ENCODE data around the gene NXPE3. TPM values are rescaled to one million over a fixed set of nuclear protein-coding genes. Genes with fewer than 3 reads are reported as not detected.
"Not testable (repeated sequence)": the region's sequence is repeated elsewhere in the genome, so short reads cannot be mapped to it uniquely, and the experiment has no call there.

NXPE3 gene
- total and polyA plus RNA-seq, 9 donors: 5.6 to 16.4 (median 13.1) TPM

GRCh38 chr3:101735833-101736232 lies 43.2 kb upstream of the NXPE3 start:
- no peak for TF ChIP-seq CTCF (IDR thresholded peaks at IDR 0.05)
- TF ChIP-seq EP300 (IDR thresholded peaks at IDR 0.05): no peak
- TF ChIP-seq POLR2A (IDR thresholded peaks at IDR 0.05): no peak
- H3K4me1 ChIP-seq (ENCODE audit: insufficient read depth): no peaks in the 10 kb centered on the region
- no peak overlapping the region for H3K4me3 ChIP-seq
- H3K9me3 ChIP-seq: no peaks in the 10 kb centered on the region
- H3K36me3 ChIP-seq: no peaks in the 10 kb centered on the region
- no peaks in the 10 kb centered on the region for H3K27me3 ChIP-seq
- H3K27ac ChIP-seq: no peak overlapping the region
- no peak for DNase-seq
- intact Hi-C loops (cut with DNase I): no loop called here
- WGBS, 3 donors: 96 to 98% (median 96%) methylated on average over 10 of the region's 10 CpGs

- DNase-seq; H3K9me3 ChIP-seq; H3K36me3 ChIP-seq; H3K27me3 ChIP-seq; H3K4me1 ChIP-seq (ENCODE audit: insufficient read depth); intact Hi-C loops (cut with DNase I); H3K27ac ChIP-seq; H3K4me3 ChIP-seq: not testable (repeated sequence)
- 89 to 93% (median 92%) methylated on average over 3 of the region's 3 CpGs for WGBS, 3 donors
Observed at GRCh38 chr3:101741914-101742313, 37.1 kb upstream of the NXPE3 start.

GRCh38 chr3:101744811-101745210 lies 34.2 kb upstream of the NXPE3 start:
- Histone ChIP-seq H3K4me3 (no peak overlapping the region), H3K27me3 (no peaks in the 10 kb centered on the region), H3K27ac (no peak overlapping the region), H3K4me1 (ENCODE audit: insufficient read depth) (no peaks in the 10 kb centered on the region), H3K9me3 (no peaks in the 10 kb centered on the region), H3K36me3 (no peaks in the 10 kb centered on the region)
- 46 to 95% (median 49%) methylated on average over 1 of the region's 1 CpG for WGBS, 3 donors
- no peak for TF ChIP-seq CTCF (IDR thresholded peaks at IDR 0.05)
- TF ChIP-seq POLR2A (IDR thresholded peaks at IDR 0.05): no peak
- DNase-seq: no peak
- intact Hi-C loops (cut with DNase I): no loop called here

- intact Hi-C loops (cut with DNase I); H3K4me1 ChIP-seq (ENCODE audit: insufficient read depth); H3K27me3 ChIP-seq; DNase-seq; H3K9me3 ChIP-seq; H3K27ac ChIP-seq; H3K4me3 ChIP-seq; H3K36me3 ChIP-seq: not testable (repeated sequence)
- WGBS, 3 donors: 100% methylated on average over 1 of the region's 1 CpG
Observed at GRCh38 chr3:101745934-101746333, 33.1 kb upstream of the NXPE3 start.

- H3K27ac ChIP-seq; H3K4me3 ChIP-seq; H3K27me3 ChIP-seq; H3K4me1 ChIP-seq (ENCODE audit: insufficient read depth); H3K36me3 ChIP-seq; H3K9me3 ChIP-seq; intact Hi-C loops (cut with DNase I); DNase-seq: not testable (repeated sequence)
- 92 to 97% (median 96%) methylated on average over 11 to 22 of the region's 23 CpGs for WGBS, 3 donors
Observed at GRCh38 chr3:101753386-101754113, 25.5 kb upstream of the NXPE3 start.

- 97 to 98% (median 97%) methylated on average over 6 of the region's 6 CpGs for WGBS, 3 donors
- intact Hi-C loops (cut with DNase I): no loop called here
- no peaks in the 10 kb centered on the region for H3K36me3 ChIP-seq
Observed at GRCh38 chr3:101758224-101758623, 20.8 kb upstream of the NXPE3 start.

More at GRCh38 chr3:101758224-101758623, 20.8 kb upstream of the NXPE3 start:
- Histone ChIP-seq H3K9me3 (no peaks in the 10 kb centered on the region), H3K4me3 (no peak overlapping the region), H3K4me1 (ENCODE audit: insufficient read depth) (no peaks in the 10 kb centered on the region), H3K27ac (no peak overlapping the region), H3K27me3 (no peaks in the 10 kb centered on the region)
- TF ChIP-seq EP300 (IDR thresholded peaks at IDR 0.05): no peak
- TF ChIP-seq CTCF (IDR thresholded peaks at IDR 0.05): no peak
- TF ChIP-seq POLR2A (IDR thresholded peaks at IDR 0.05): no peak
- no peak for DNase-seq
